ENCODE data around the gene DMRT1.

The DMRT1 gene

GRCh38 chr9:922731-923130, 81.2 kb downstream of the DMRT1 start:
- no peak for DNase-seq (ENCODE audit: low read depth)

- no peak for DNase-seq (ENCODE audit: low read depth)
Measured at GRCh38 chr9:926976-927375, 85.5 kb downstream of the DMRT1 start.

- no peak for DNase-seq (ENCODE audit: low read depth)
Measured at GRCh38 chr9:928363-929042, 87.0 kb downstream of the DMRT1 start.

- no peak for DNase-seq (ENCODE audit: low read depth)
Measured at GRCh38 chr9:929719-930118, 88.2 kb downstream of the DMRT1 start.

GRCh38 chr9:933356-933755, 91.9 kb downstream of the DMRT1 start:
- DNase-seq (ENCODE audit: low read depth) = no peak

- no peak for DNase-seq (ENCODE audit: low read depth)
Measured at GRCh38 chr9:935348-935965, 94.0 kb downstream of the DMRT1 start.

GRCh38 chr9:942805-943580, 101.5 kb downstream of the DMRT1 start:
- DNase-seq (ENCODE audit: low read depth) = no peak

- DNase-seq (ENCODE audit: low read depth) = no peak
Measured at GRCh38 chr9:947985-948384, 106.5 kb downstream of the DMRT1 start.

GRCh38 chr9:948497-948896, 107.0 kb downstream of the DMRT1 start:
- DNase-seq (ENCODE audit: low read depth) = no peak

GRCh38 chr9:950139-950538, 108.6 kb downstream of the DMRT1 start:
- DNase-seq (ENCODE audit: low read depth) = no peak

GRCh38 chr9:952546-952945, 111.0 kb downstream of the DMRT1 start:
- DNase-seq (ENCODE audit: low read depth) = no peak

GRCh38 chr9:959105-959504, 117.6 kb downstream of the DMRT1 start:
- DNase-seq (ENCODE audit: low read depth) = no peak

GRCh38 chr9:959914-960313, 118.4 kb downstream of the DMRT1 start:
- DNase-seq (ENCODE audit: low read depth) = no peak

- DNase-seq (ENCODE audit: low read depth) = no peak
Measured at GRCh38 chr9:962023-962422, 120.5 kb downstream of the DMRT1 start.

GRCh38 chr9:965497-965896, 124.0 kb downstream of the DMRT1 start:
- no peak for DNase-seq (ENCODE audit: low read depth)

GRCh38 chr9:966870-967269, 125.4 kb downstream of the DMRT1 start:
- DNase-seq (ENCODE audit: low read depth) = no peak

GRCh38 chr9:967436-967835, 125.9 kb downstream of the DMRT1 start:
- DNase-seq (ENCODE audit: low read depth) = no peak

GRCh38 chr9:967903-968641, 126.6 kb downstream of the DMRT1 start:
- DNase-seq (ENCODE audit: low read depth) = no peak

- DNase-seq (ENCODE audit: low read depth) = no peak
Measured at GRCh38 chr9:969310-970150, 128.0 kb downstream of the DMRT1 start.

- no peak for DNase-seq (ENCODE audit: low read depth)
Measured at GRCh38 chr9:970151-970996, 128.9 kb downstream of the DMRT1 start.
